ENCODE measurements around the gene SLC4A8. TPM values are rescaled to one million over a fixed set of nuclear protein-coding genes. Genes with fewer than 3 reads are reported as not detected.
A peak's percentile ranks its signal among the peaks of the same experiment; 100 is the strongest.

Gene SLC4A8
- total RNA-seq, 1 experiment from 2014 or later: 1.4 TPM

DNA sequence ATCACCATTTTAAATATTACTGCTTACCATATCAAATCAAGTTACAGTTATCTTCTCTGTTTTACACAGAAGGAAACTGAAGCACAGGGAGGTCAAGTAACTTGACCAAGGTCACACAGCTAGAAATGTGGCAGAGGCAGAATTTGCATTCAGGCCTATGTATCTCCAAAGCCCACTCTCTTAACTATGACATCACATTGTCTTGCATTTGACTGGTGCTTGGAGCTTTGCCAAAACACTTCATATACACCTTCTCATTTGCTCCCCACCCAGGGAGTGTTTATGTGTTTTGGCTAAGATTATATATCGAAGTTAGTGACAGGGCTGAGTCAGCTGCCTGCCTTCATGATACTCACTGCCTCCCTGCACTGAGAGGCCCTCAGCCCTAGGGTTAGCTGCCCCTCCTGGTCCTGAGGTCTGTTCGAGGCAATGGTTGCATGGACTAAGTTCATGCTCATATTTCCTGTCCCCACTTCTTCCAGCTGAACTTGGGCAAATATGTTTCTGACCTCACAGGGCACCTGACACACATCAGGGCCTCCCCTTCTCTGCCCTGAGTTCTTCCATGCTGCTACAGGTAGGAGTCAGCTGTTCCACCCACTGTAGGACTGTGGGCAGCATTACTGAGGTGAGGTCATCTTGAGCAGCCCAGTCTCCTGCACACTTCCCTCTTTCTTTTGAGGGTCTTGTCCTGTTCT lies 35.2 kb upstream of the SLC4A8 start:
- TF ChIP-seq POLR2A (IDR thresholded peaks at IDR 0.05; ENCODE audit: borderline replicate concordance, extremely low read depth, insufficient read depth, insufficient read length) (no peak), ZNF274 (IDR thresholded peaks at IDR 0.05; ENCODE audit: low read depth, low read length) (no peak), SP1 (IDR thresholded peaks at IDR 0.05; ENCODE audit: low read depth) (no peak), EGR1 (IDR thresholded peaks at IDR 0.05; ENCODE audit: low read depth) (no peak)
- ChIA-PET RAD21 (ENCODE audit: low non-redundant PET in 1 of 2, low total read pairs in 2 of 2, uncharacterized antibody in 2 of 2, unreplicated experiment in 2 of 2) (no interaction called here), POLR2A (interaction anchor here (2.1 kb wide), 1 partner anchor 18 kb away, joined by 6 read pairs; no protein-coding TSS in a partner anchor), CTCF (no interaction called here)
- Histone ChIP-seq H3K4me3 (replicated peaks in 1 of 2; ENCODE audit: low read depth in 1 of 2, low read length in 2 of 2) (no peak overlapping the region), H3K36me3 (ENCODE audit: control insufficient read depth in 1 of 2, insufficient read depth in 2 of 2, low read length in 2 of 2) (no peaks in the 10 kb centered on the region), H3K9me3 (ENCODE audit: control insufficient read depth in 1 of 2, insufficient read depth in 1 of 2, low read depth in 1 of 2, low read length in 2 of 2) (no peaks in the 10 kb centered on the region), H3K79me2 (ENCODE audit: insufficient read depth, low read length) (no peaks in the 10 kb centered on the region), H4K20me1 (ENCODE audit: insufficient read depth) (no peaks in the 10 kb centered on the region), H3K9me2 (ENCODE audit: insufficient read depth) (no peaks in the 10 kb centered on the region), H3K9ac (ENCODE audit: low read length) (no peak overlapping the region), H3K4me1 (ENCODE audit: control insufficient read depth in 1 of 2, insufficient read depth in 2 of 2, low read length in 2 of 2) (peaks cover 5 to 20% of the 10 kb centered on the region in 2 experiments; a peak in 2 of 4 replicates), H3K27me3 (ENCODE audit: insufficient read depth, low read length) (no peaks in the 10 kb centered on the region), H2AFZ (ENCODE audit: low read depth, low read length, poor library complexity, severe bottlenecking) (no peak overlapping the region), H3K27ac (ENCODE audit: low read depth, low read length) (no peak overlapping the region), H3K4me2 (ENCODE audit: low read length) (no peak overlapping the region)
- ATAC-seq (no peak), DNase-seq (ENCODE audit: low read depth, low spot score) (no peak)
- no TSS peak for BruUV-seq (replicated peaks)
- intact Hi-C loops (cut with micrococcal nuclease): no loop called here

DNA sequence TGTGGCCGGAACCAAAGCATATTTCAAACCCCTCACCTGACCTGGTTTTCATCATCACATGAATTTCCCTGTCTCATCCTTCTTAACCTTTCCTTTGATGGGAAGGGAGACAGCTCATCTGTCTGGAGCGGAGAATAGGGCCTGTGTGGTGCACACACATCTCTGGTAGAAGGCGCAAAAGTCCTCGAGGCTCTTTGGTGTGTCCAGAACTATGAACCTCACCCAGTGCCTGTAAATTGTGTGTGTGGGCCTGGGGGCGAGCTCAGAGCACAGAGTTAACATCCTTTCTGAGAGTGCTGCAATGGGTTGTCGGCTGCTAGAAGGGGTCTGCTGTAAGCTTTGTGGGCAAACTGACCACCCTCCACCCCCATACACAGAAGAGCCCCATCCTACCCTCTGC lies 34.2 kb upstream of the SLC4A8 start:
- peaks cover 5 to 20% of the 10 kb centered on the region in 2 experiments; a peak in 2 of 4 replicates for H3K4me1 ChIP-seq (ENCODE audit: control insufficient read depth in 1 of 2, insufficient read depth in 2 of 2, low read length in 2 of 2)
- ATAC-seq: no peak
- H4K20me1 ChIP-seq (ENCODE audit: insufficient read depth): no peaks in the 10 kb centered on the region
- ChIA-PET POLR2A (interaction anchor here (0.7 to 2.1 kb wide), 3 partner anchors 9 to 19 kb away, joined by 3 to 6 read pairs (median 3); no protein-coding TSS in a partner anchor), CTCF (interaction anchor here (1.5 kb wide), 1 partner anchor 485 kb away, joined by 3 read pairs; no protein-coding TSS in a partner anchor), RAD21 (ENCODE audit: low non-redundant PET in 1 of 2, low total read pairs in 2 of 2, uncharacterized antibody in 2 of 2, unreplicated experiment in 2 of 2) (no interaction called here)
- no peaks in the 10 kb centered on the region for H3K9me2 ChIP-seq (ENCODE audit: insufficient read depth)
- DNase-seq (ENCODE audit: low read depth, low spot score): no peak
- no peaks in the 10 kb centered on the region for H3K27me3 ChIP-seq (ENCODE audit: insufficient read depth, low read length)
- H3K9me3 ChIP-seq (ENCODE audit: control insufficient read depth in 1 of 2, insufficient read depth in 1 of 2, low read depth in 1 of 2, low read length in 2 of 2): no peaks in the 10 kb centered on the region
- intact Hi-C loops (cut with micrococcal nuclease): no loop called here
- no peak overlapping the region for H3K27ac ChIP-seq (ENCODE audit: low read depth, low read length)
- peak overlapping the region; percentile 68 to 89 for H3K4me3 ChIP-seq (replicated peaks in 1 of 2; ENCODE audit: low read depth in 1 of 2, low read length in 2 of 2)
- H2AFZ ChIP-seq (ENCODE audit: low read depth, low read length, poor library complexity, severe bottlenecking): no peak overlapping the region
- no peaks in the 10 kb centered on the region for H3K79me2 ChIP-seq (ENCODE audit: insufficient read depth, low read length)
- no peak for TF ChIP-seq EZH2 (IDR thresholded peaks at IDR 0.05)
- TF ChIP-seq POLR2A (IDR thresholded peaks at IDR 0.05; ENCODE audit: borderline replicate concordance, extremely low read depth, insufficient read depth, insufficient read length): no peak
- TF ChIP-seq, protein P1, sequence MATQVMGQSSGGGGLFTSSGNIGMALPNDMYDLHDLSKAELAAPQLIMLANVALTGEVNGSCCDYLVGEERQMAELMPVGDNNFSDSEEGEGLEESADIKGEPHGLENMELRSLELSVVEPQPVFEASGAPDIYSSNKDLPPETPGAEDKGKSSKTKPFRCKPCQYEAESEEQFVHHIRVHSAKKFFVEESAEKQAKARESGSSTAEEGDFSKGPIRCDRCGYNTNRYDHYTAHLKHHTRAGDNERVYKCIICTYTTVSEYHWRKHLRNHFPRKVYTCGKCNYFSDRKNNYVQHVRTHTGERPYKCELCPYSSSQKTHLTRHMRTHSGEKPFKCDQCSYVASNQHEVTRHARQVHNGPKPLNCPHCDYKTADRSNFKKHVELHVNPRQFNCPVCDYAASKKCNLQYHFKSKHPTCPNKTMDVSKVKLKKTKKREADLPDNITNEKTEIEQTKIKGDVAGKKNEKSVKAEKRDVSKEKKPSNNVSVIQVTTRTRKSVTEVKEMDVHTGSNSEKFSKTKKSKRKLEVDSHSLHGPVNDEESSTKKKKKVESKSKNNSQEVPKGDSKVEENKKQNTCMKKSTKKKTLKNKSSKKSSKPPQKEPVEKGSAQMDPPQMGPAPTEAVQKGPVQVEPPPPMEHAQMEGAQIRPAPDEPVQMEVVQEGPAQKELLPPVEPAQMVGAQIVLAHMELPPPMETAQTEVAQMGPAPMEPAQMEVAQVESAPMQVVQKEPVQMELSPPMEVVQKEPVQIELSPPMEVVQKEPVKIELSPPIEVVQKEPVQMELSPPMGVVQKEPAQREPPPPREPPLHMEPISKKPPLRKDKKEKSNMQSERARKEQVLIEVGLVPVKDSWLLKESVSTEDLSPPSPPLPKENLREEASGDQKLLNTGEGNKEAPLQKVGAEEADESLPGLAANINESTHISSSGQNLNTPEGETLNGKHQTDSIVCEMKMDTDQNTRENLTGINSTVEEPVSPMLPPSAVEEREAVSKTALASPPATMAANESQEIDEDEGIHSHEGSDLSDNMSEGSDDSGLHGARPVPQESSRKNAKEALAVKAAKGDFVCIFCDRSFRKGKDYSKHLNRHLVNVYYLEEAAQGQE (IDR thresholded peaks at IDR 0.05; ENCODE audit: low read depth): no peak
- no peak for TF ChIP-seq ZNF274 (IDR thresholded peaks at IDR 0.05; ENCODE audit: low read depth, low read length)
- no peak for TF ChIP-seq CEBPB (IDR thresholded peaks at IDR 0.05; ENCODE audit: low read depth)
- TF ChIP-seq POLR2AphosphoS5 (IDR thresholded peaks at IDR 0.05; ENCODE audit: low read depth, low read length): no peak
- no peak for TF ChIP-seq ELF1 (IDR thresholded peaks at IDR 0.05; ENCODE audit: borderline replicate concordance, low read depth)
- no peak for TF ChIP-seq EZH2phosphoT487 (IDR thresholded peaks at IDR 0.05; ENCODE audit: borderline replicate concordance)
- TF ChIP-seq SIN3A (IDR thresholded peaks at IDR 0.05; ENCODE audit: low read depth): no peak
- no peak for TF ChIP-seq JUND (IDR thresholded peaks at IDR 0.05)
- TF ChIP-seq CBX3 (IDR thresholded peaks at IDR 0.05; ENCODE audit: low read depth): no peak
- TF ChIP-seq EGR1 (IDR thresholded peaks at IDR 0.05; ENCODE audit: low read depth): no peak
- TF ChIP-seq ZFX (IDR thresholded peaks at IDR 0.05): no peak
- TF ChIP-seq, protein P2, sequence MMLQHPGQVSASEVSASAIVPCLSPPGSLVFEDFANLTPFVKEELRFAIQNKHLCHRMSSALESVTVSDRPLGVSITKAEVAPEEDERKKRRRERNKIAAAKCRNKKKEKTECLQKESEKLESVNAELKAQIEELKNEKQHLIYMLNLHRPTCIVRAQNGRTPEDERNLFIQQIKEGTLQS (IDR thresholded peaks at IDR 0.05): no peak
- H3K36me3 ChIP-seq (ENCODE audit: control insufficient read depth in 1 of 2, insufficient read depth in 2 of 2, low read length in 2 of 2): no peaks in the 10 kb centered on the region
- peak overlapping the region; percentile 96 for H3K4me2 ChIP-seq (ENCODE audit: low read length)
- peak overlapping the region; percentile 77 for H3K9ac ChIP-seq (ENCODE audit: low read length)
- TSS peak; percentile 53 for BruUV-seq (replicated peaks)

Measured in HCT116 (cell line).